Hepatocyte (in vitro differentiated cells): Measurements from ENCODE around the gene SLC26A8. TPM values are rescaled to one million over a fixed set of nuclear protein-coding genes. Genes with fewer than 3 reads are reported as not detected.

ENCODE experiments used
- DNase-seq: peaks from one replicate; pipeline ENCODE4 v3.0.0-alpha.2; 2016; ENCODE audit warnings: low spot score
- H2AFZ ChIP-seq: fragments of 200-600 bp; sonication (generic); 2 replicates; pipeline ENCODE4 v1.6.0; 2016; ENCODE audit warnings: antibody characterized with exemption, mild to moderate bottlenecking
- H3K27ac ChIP-seq: fragments of 200-600 bp; sonication (generic); 2 replicates; pipeline ENCODE4 v1.5.1; 2016; ENCODE audit warnings: mild to moderate bottlenecking
- H3K27me3 ChIP-seq: fragments of 200-600 bp; sonication (generic); 2 replicates; pipeline ENCODE4 v1.6.1; 2016
- H3K36me3 ChIP-seq: fragments of 200-600 bp; sonication (generic); replicated peaks from 2 replicates; pipeline ENCODE4 v1.5.1; 2016; ENCODE audit warnings: low read depth; ENCODE audit not compliant: insufficient read depth
- H3K4me1 ChIP-seq: fragments of 200-600 bp; sonication (generic); 2 replicates; pipeline ENCODE4 v1.5.1; 2016; ENCODE audit warnings: mild to moderate bottlenecking, moderate library complexity; ENCODE audit not compliant: insufficient read depth
- H3K4me2 ChIP-seq: fragments of 200-600 bp; sonication (generic); 2 replicates; pipeline ENCODE4 v1.6.0; 2016
- H3K4me3 ChIP-seq: fragments of 200-600 bp; sonication (generic); 2 replicates; pipeline ENCODE4 v1.5.1; 2016; ENCODE audit warnings: mild to moderate bottlenecking
- H3K79me2 ChIP-seq: fragments of 200-600 bp; sonication (generic); 2 replicates; pipeline ENCODE4 v1.6.0; 2017; ENCODE audit warnings: mild to moderate bottlenecking
- H3K9me2 ChIP-seq: fragments of 200-600 bp; sonication (generic); replicated peaks from 2 replicates; pipeline ENCODE4 v1.6.0; 2017; ENCODE audit warnings: mild to moderate bottlenecking; ENCODE audit not compliant: insufficient read depth
- H3K9me3 ChIP-seq: fragments of 200-600 bp; sonication (generic); 2 replicates; pipeline ENCODE4 v1.5.1; 2016; ENCODE audit warnings: low read depth, mild to moderate bottlenecking
- H4K20me1 ChIP-seq: fragments of 200-600 bp; sonication (generic); 2 replicates; pipeline ENCODE4 v1.6.0; 2016; ENCODE audit warnings: mild to moderate bottlenecking; ENCODE audit not compliant: insufficient read depth, poor library complexity, severe bottlenecking
- EZH2 ChIP-seq: fragments of 200-600 bp; sonication (generic); IDR thresholded peaks from 2 replicates; pipeline ENCODE4 v1.6.1; 2016; ENCODE audit warnings: antibody characterized with exemption, mild to moderate bottlenecking, borderline replicate concordance
- EZH2phosphoT487 ChIP-seq: fragments of 200-600 bp; sonication (generic); IDR thresholded peaks from one replicate; pipeline ENCODE4 v1.6.1; 2018; ENCODE audit warnings: antibody characterized with exemption, mild to moderate bottlenecking, low read depth, moderate library complexity; ENCODE audit not compliant: unreplicated experiment, severe bottlenecking
- WGBS: methylation state at CpG from one replicate; pipeline ENCODE4 v1.1.6; 2016; ENCODE audit warnings: low lambda C conversion rate; ENCODE audit errors: missing lambda C conversion rate; 5-methylcytosine and 5-hydroxymethylcytosine counted together
- polyA plus RNA-seq: library from polyadenylated mRNA; unstranded; fragments of >200 nt; fragmentation: Nextera tagmentation; extraction: Ambion mirVana; gene quantifications from 2 replicates; pipeline ENCODE4 v1.2.1, GENCODE V29; 2016
- total RNA-seq: library from RNA; depleted of rRNA; stranded (reverse); fragments of >200 nt; gene quantifications from 2 replicates; pipeline ENCODE4 v1.2.3, GENCODE V29; 2014
- TF ChIP-seq, protein P1 (sequence below): fragments of 200-600 bp; sonication (generic); IDR thresholded peaks from 2 replicates; pipeline ENCODE4 v1.5.1; 2016; ENCODE audit warnings: antibody characterized with exemption, mild to moderate bottlenecking; ENCODE audit not compliant: poor library complexity

The SLC26A8 gene
- total and polyA plus RNA-seq, 2 experiments from 2014 or later, result not detected

GRCh38 chr6:35898003-35898402 is 126.4 kb downstream of the SLC26A8 start:
- H3K79me2 ChIP-seq, result peaks cover 98% of the 10 kb centered on the region
- no peaks in the 10 kb centered on the region for H4K20me1 ChIP-seq

GRCh38 chr6:35897486-35897885 is 127.0 kb downstream of the SLC26A8 start:
- Histone ChIP-seq H3K27ac (no peak overlapping the region), H3K4me3 (no peak overlapping the region), H2AFZ (no peak overlapping the region), H3K79me2 (peaks cover 98% of the 10 kb centered on the region), H3K27me3 (no peaks in the 10 kb centered on the region), H3K9me3 (no peaks in the 10 kb centered on the region), H3K36me3 (no peaks in the 10 kb centered on the region), H4K20me1 (no peaks in the 10 kb centered on the region), H3K4me2 (no peak overlapping the region), H3K9me2 (no peaks in the 10 kb centered on the region), H3K4me1 (no peaks in the 10 kb centered on the region)
- no peak for DNase-seq
- TF ChIP-seq EZH2 (no peak), EZH2phosphoT487 (no peak)
- TF ChIP-seq, protein P1, sequence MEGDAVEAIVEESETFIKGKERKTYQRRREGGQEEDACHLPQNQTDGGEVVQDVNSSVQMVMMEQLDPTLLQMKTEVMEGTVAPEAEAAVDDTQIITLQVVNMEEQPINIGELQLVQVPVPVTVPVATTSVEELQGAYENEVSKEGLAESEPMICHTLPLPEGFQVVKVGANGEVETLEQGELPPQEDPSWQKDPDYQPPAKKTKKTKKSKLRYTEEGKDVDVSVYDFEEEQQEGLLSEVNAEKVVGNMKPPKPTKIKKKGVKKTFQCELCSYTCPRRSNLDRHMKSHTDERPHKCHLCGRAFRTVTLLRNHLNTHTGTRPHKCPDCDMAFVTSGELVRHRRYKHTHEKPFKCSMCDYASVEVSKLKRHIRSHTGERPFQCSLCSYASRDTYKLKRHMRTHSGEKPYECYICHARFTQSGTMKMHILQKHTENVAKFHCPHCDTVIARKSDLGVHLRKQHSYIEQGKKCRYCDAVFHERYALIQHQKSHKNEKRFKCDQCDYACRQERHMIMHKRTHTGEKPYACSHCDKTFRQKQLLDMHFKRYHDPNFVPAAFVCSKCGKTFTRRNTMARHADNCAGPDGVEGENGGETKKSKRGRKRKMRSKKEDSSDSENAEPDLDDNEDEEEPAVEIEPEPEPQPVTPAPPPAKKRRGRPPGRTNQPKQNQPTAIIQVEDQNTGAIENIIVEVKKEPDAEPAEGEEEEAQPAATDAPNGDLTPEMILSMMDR, result no peak
- 96% methylated on average over 4 of the region's 4 CpGs for WGBS

More at GRCh38 chr6:35898003-35898402, 126.4 kb downstream of the SLC26A8 start:
- no peak for DNase-seq
- Histone ChIP-seq H3K4me1 (no peaks in the 10 kb centered on the region), H3K9me3 (no peaks in the 10 kb centered on the region), H3K4me2 (no peak overlapping the region), H3K9me2 (no peaks in the 10 kb centered on the region), H3K4me3 (no peak overlapping the region), H3K36me3 (no peaks in the 10 kb centered on the region), H3K27me3 (no peaks in the 10 kb centered on the region), H3K27ac (no peak overlapping the region), H2AFZ (no peak overlapping the region)
- TF ChIP-seq EZH2phosphoT487 (no peak), EZH2 (no peak)
- TF ChIP-seq, protein P1, result no peak
- WGBS, result 99% methylated on average over 2 of the region's 2 CpGs

DNA sequence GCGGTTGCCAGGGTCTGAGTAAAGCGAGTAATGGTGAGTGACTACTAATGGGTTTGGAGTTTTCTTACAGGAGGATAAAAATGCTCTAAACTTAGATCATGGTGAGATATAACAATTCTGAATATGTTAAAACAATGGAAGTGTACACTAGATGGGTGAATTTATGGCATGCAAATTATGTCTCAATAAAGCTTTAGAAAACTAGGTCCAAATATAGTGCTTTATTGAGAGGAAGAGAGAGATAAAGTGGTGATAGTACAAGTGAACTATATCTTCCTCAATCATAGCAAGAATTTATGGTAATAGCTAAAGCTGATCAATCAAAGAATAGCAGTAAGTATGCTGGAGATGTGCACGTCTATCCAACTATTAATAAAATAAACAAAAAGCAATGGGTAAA is 127.4 kb downstream of the SLC26A8 start:
- H3K79me2 ChIP-seq, result peaks cover 98% of the 10 kb centered on the region
- H3K27ac ChIP-seq, result no peak overlapping the region
- no peak for TF ChIP-seq EZH2phosphoT487
- no peak for DNase-seq
- no peaks in the 10 kb centered on the region for H3K9me3 ChIP-seq
- H3K4me2 ChIP-seq, result no peak overlapping the region
- no peaks in the 10 kb centered on the region for H3K36me3 ChIP-seq
- H3K9me2 ChIP-seq, result no peaks in the 10 kb centered on the region
- H3K4me3 ChIP-seq, result no peak overlapping the region
- WGBS, result 95% methylated on average over 3 of the region's 3 CpGs
- H2AFZ ChIP-seq, result no peak overlapping the region
- no peaks in the 10 kb centered on the region for H4K20me1 ChIP-seq
- no peaks in the 10 kb centered on the region for H3K27me3 ChIP-seq
- H3K4me1 ChIP-seq, result no peaks in the 10 kb centered on the region

- Histone ChIP-seq H3K27me3 (no peaks in the 10 kb centered on the region), H3K4me3 (no peak overlapping the region), H2AFZ (no peak overlapping the region), H3K4me1 (no peaks in the 10 kb centered on the region), H3K27ac (no peak overlapping the region), H3K79me2 (peaks cover 97% of the 10 kb centered on the region), H3K9me3 (no peaks in the 10 kb centered on the region), H3K9me2 (no peaks in the 10 kb centered on the region), H3K36me3 (no peaks in the 10 kb centered on the region), H3K4me2 (no peak overlapping the region), H4K20me1 (no peaks in the 10 kb centered on the region)
- TF ChIP-seq EZH2, result no peak
- TF ChIP-seq, protein P1, result no peak
- TF ChIP-seq EZH2phosphoT487, result no peak
- WGBS, result 100% methylated on average over 1 of the region's 1 CpG
- DNase-seq, result no peak
These were observed 128.2 kb downstream of the SLC26A8 start for GRCh38 chr6:35896228-35896627.
